GM19395 (cell line): ENCODE measurements around the gene ANO7.

Experiments used
- ATAC-seq: cut with Tn5 transposase; IDR thresholded peaks from one replicate; pipeline ENCODE4 v1.9.1; 2021; ENCODE audit warnings: mild to moderate bottlenecking, moderate library complexity; ENCODE audit not compliant: unreplicated experiment

The ANO7 gene

GRCh38 chr2:241157841-241158545, 30.5 kb upstream of the ANO7 start:
- ATAC-seq = no peak

GRCh38 chr2:241158546-241158900, 30.0 kb upstream of the ANO7 start:
- ATAC-seq = no peak

GRCh38 chr2:241159116-241159515, 29.4 kb upstream of the ANO7 start:
- no peak for ATAC-seq

DNA sequence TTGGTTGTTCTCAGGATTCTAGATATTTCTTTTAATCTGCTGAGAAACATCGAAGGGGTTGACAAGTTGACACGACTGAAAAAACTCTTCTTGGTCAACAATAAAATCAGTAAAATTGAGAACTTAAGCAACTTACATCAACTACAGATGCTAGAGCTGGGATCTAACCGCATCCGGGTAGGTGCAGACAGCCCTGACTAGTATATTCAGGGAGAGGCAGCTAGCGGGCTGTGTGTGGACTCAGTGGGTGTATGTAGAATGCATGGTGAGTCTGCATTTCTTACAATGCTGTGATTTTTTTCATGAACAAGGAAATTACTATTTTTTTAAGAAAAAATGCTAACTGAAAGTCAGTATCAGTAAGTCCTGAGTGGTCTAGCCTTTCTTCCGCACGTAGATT, 28.2 kb upstream of the ANO7 start:
- no peak for ATAC-seq

GRCh38 chr2:241161646-241162281, 26.7 kb upstream of the ANO7 start:
- no peak for ATAC-seq

DNA sequence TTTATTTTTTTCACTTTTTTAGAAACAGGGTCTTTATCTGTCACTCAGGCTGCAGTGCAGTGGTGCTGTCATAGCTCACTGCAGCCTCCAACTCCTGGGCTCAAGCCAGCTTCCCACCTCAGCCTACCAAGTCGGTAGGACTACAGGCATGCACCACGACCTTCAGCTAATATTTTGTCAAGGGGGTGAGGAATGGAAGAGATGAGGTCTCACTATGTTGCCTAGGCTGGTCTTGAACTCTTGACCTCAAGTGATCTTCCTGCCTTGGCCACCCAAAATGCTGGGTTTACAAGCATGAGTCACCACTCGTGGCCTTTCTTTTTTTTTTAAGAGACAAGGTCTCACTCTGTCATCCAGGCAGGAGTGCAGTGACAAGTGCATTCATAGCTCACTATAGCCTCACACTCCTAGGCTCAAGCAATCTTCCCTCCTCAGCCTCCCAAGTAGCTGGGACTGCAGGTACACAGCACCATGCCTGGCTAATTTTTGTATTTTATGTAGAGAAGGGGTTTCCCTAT, 24.8 kb upstream of the ANO7 start:
- no peak for ATAC-seq

- ATAC-seq = no peak
These were observed 20.1 kb upstream of the ANO7 start for GRCh38 chr2:241168366-241168765.

GRCh38 chr2:241173557-241173956, 14.9 kb upstream of the ANO7 start:
- ATAC-seq = no peak

DNA sequence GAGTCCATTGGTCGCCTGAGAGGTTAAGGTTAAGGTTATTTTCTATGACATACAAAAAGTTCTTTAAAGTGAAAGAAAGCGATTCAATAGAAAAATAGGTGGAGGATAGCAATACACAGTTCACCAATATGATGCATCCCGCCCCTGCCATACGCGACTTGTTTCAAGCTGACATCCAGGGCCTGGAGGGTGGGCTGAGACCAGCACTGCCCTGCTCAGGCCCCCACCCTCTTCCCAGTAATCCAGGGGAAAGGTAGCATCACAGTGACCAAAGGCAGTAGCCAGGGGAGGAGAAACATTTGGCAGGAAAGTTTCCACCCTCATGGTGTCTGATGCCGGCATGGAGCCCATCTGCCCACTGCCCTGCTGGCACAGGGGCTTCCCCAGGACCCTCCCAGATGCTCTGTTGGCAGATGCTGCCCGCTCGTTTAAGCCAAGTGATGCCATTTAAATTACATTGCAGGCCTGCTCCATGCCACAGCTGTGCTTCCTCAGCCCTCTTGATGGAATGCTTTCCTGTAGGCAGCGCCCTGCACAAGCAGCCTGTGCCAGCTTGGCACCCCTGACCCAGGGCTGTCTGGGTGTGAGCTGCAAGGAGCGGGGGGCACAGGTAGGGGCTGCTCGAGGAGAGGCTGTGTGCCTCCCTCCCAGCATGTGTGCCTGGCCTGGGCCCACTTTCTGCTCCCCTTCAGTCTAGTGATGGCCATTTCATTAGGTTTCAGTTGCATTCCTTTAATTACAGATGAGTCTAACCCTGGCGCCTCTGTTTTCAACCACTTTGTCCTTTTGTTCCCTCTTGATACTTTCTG, 10.7 kb upstream of the ANO7 start:
- ATAC-seq = no peak

GRCh38 chr2:241178961-241179360, 9.5 kb upstream of the ANO7 start:
- ATAC-seq = no peak

GRCh38 chr2:241179899-241180298, 8.6 kb upstream of the ANO7 start:
- no peak for ATAC-seq

GRCh38 chr2:241180495-241180894, 8.0 kb upstream of the ANO7 start:
- no peak for ATAC-seq

DNA sequence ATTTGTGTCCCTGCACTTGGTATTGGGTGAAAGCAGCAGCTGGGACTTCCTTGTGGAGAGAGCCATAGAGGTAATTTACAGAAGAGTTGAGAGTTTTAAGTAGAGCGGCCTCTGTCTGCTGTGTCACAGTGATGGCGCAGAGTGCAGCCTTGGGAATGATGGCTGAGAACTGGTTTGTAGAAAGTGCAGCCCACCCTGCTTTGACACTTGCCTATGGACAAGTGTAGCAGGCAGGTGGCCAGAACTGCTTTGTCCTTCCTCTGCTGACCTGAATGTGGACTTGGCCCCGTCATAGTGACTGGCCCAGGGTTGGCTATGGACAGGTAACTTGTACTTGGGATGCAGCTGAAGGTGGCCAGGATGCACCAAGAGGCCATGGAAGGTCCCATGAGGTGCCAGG, 6.4 kb upstream of the ANO7 start:
- no peak for ATAC-seq

GRCh38 chr2:241182531-241183133, 5.8 kb upstream of the ANO7 start:
- ATAC-seq = no peak

DNA sequence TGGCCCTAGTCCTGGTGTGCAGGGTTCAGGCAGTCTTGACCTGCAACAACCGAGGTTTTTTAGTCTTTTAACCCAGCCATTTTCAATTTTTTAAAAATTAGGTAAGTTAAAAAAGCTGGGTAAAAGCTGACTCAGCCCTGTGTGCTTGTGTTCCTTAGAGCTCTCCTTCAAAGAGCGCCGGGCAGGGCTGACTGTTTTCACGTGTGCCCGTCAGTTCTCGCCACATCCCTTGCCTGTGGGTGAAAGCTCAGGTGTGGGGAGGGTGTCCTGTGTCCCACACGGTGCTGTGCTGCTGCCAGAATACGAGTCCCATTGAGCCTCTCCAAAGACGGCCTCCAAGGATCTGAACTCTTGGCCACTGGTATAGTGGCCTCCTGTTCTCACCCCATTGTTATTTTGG, 5.3 kb upstream of the ANO7 start:
- no peak for ATAC-seq

GRCh38 chr2:241184901-241185300, 3.6 kb upstream of the ANO7 start:
- no peak for ATAC-seq

- ATAC-seq = no peak
These were observed 2.5 kb upstream of the ANO7 start for GRCh38 chr2:241185961-241186360.

DNA sequence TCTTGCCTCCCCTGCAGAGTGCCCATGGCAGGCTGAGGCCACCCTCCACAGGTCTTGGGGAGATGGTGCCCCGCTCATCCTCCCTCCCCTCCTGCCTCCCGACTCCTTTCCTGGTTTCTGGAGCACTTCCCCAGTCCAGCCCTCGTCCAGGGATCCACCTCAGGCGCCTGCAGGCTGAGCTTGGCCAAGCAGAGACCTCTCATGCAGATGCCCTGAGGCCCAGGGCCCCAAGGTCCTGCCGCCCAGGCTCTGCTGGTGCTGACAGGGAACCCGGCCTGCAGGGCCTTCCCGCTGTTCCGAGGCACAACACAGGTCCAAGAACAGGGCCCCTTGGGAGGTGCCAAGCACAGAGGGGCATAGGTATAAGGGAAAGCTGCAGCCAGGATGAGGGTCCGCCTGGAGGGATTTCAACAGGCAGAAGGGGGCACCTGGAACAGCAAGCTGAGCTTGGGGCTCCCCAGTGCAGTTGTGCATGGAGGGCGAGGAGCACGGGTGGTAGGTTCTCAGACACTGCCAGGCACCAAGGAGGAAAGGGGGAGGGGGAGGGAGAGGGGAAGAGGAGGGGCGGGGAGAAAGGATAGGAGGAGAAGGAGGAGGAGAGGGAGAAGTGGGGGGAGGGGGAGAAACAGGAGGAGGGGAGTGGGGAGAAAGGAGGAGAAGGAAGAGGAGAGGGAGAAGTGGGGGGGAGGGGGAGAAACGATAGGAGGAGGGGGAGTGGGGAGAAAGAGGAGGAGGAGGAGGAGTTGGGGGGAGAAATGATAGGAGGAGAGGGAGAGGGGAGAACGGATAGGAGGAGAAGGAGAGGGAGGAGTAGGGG, 1.2 kb upstream of the ANO7 start:
- no peak for ATAC-seq

DNA sequence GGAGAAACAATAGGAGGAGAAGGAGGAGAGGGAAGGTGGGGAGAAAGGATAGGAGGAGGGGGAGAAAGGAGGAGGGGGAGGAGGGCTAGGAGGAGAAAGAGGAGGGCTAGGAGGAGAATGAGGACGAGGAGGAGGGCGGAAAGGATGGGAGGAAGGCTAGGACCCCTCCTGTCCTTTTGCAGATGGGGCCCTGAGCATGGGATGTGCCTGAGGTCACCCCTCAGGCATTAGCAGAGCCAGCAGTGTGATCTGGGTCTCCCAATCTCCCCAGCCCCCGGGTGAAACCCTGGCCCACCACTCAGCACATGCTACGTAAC, 601 bp upstream of the ANO7 start:
- ATAC-seq = no peak

- no peak for ATAC-seq
These were observed 797 bp downstream of the ANO7 start for GRCh38 chr2:241189093-241189855.
